H1 (cell line): Measurements from ENCODE around the gene SLC24A4.

ENCODE experiments used
- ATF3 ChIP-seq: IDR thresholded peaks from 2 replicates; pipeline ENCODE4 v1.6.1; 2011; ENCODE audit warnings: low read depth, mild to moderate bottlenecking, low read length; ENCODE audit not compliant: insufficient read depth
- CEBPB ChIP-seq: IDR thresholded peaks from 2 replicates; pipeline ENCODE4 v1.6.1; 2012; ENCODE audit warnings: low read depth, low read length
- CTCF ChIP-seq, 3 experiments: IDR thresholded peaks; 1 replicate in 2 of 3; 2 replicates in 1 of 3; pipeline versions ENCODE4 v1.5.1 to v1.6.1; 2011; ENCODE audit warnings: low read length in 3 of 3, mild to moderate bottlenecking in 3 of 3, inconsistent platforms in 2 of 3, low read depth in 1 of 3, moderate library complexity in 1 of 3; ENCODE audit not compliant: insufficient read depth in 1 of 3; ENCODE audit errors: control extremely low read depth in 1 of 3
- EGR1 ChIP-seq: IDR thresholded peaks from 2 replicates; pipeline ENCODE4 v1.6.1; 2011; ENCODE audit warnings: low read depth, low read length, borderline replicate concordance
- FOSL1 ChIP-seq: IDR thresholded peaks from 2 replicates; pipeline ENCODE4 v1.6.1; 2011; ENCODE audit warnings: mild to moderate bottlenecking, low read depth, low read length, moderate library complexity; ENCODE audit not compliant: insufficient read depth
- MAFK ChIP-seq: IDR thresholded peaks from 2 replicates; pipeline ENCODE4 v1.6.1; 2012; ENCODE audit warnings: low read depth, mild to moderate bottlenecking, improper control_type of control experiment, low read length
- MAX ChIP-seq: IDR thresholded peaks from 2 replicates; pipeline ENCODE4 v1.6.1; 2012; ENCODE audit warnings: inconsistent platforms
- POLR2AphosphoS5 ChIP-seq: IDR thresholded peaks from 2 replicates; pipeline ENCODE4 v1.6.1; 2011; ENCODE audit warnings: low read depth, low read length
- RFX5 ChIP-seq: IDR thresholded peaks from 2 replicates; pipeline ENCODE4 v1.6.1; 2011; ENCODE audit warnings: low read depth, low read length, improper control_type of control experiment, borderline replicate concordance
- SIN3A ChIP-seq, 2 experiments: IDR thresholded peaks in 1 of 2; conservative IDR thresholded peaks in 1 of 2; 2 replicates each; pipeline ENCODE4 v1.6.1; 2011 to 2012; ENCODE audit warnings: low read length in 2 of 2, improper control_type of control experiment in 1 of 2, low read depth in 1 of 2, mild to moderate bottlenecking in 1 of 2
- TAF1 ChIP-seq: IDR thresholded peaks from 2 replicates; pipeline ENCODE4 v1.6.1; 2011; ENCODE audit warnings: mild to moderate bottlenecking, low read depth, low read length
- TEAD4 ChIP-seq: IDR thresholded peaks from 2 replicates; pipeline ENCODE4 v1.6.1; 2012; ENCODE audit warnings: low read depth, low read length, inconsistent platforms, mixed read lengths
- USF2 ChIP-seq: IDR thresholded peaks from 2 replicates; pipeline ENCODE4 v1.6.1; 2011; ENCODE audit warnings: low read length, improper control_type of control experiment

DNA sequence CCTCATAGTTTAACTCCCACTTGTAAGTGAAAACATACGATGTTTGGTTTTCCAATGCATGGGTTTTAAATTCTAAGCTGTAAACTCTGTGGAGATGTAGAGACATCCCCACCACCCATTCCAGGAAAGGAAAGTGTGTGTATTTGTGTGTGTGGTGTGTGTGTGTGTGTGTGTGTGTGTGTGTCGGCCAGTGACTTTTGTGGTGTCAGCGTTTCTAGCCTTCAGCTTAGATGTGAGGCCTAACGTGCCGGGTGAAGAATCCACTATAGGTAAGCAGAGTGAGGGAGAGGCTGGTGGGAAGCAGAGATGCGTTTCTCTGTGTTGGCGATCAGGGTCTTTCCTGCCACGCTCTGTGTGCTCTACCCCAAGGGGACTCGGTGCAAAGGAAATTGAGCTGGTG, 93.0 kb downstream of the SLC24A4 start:
- no peak for TF ChIP-seq CTCF (IDR thresholded peaks at IDR 0.05; ENCODE audit: control extremely low read depth in 1 of 3, insufficient read depth in 1 of 3, low read depth in 1 of 3, low read length in 3 of 3)
- no peak for TF ChIP-seq ATF3
- TF ChIP-seq SIN3A (conservative IDR thresholded peaks at IDR 0.05 in 1 of 2, IDR thresholded peaks at IDR 0.05 in 1 of 2; ENCODE audit: low read depth in 1 of 2, low read length in 2 of 2): no peak
- TF ChIP-seq POLR2AphosphoS5: no peak
- TF ChIP-seq TEAD4: no peak
- TF ChIP-seq USF2: no peak
- TF ChIP-seq MAFK: no peak
- no peak for TF ChIP-seq TAF1
- TF ChIP-seq CEBPB: no peak
- TF ChIP-seq RFX5: no peak
- TF ChIP-seq EGR1: no peak
- no peak for TF ChIP-seq FOSL1
- no peak for TF ChIP-seq MAX
